ENCODE measurements around the gene PRCD.
"Not testable (repeated sequence)": the region's sequence is repeated elsewhere in the genome, so short reads cannot be mapped to it uniquely, and the experiment has no call there.

Gene PRCD

GRCh38 chr17:76553178-76553908 is 13.5 kb downstream of the PRCD start:
- H3K4me1 ChIP-seq (ENCODE audit: insufficient read depth, low read length): peaks cover 8% of the 10 kb centered on the region
- no peak overlapping the region for H3K4me3 ChIP-seq (ENCODE audit: low read length)
- H2AFZ ChIP-seq (ENCODE audit: low read depth, low read length): no peak overlapping the region
- H3K27me3 ChIP-seq (ENCODE audit: insufficient read depth, low read length): no peaks in the 10 kb centered on the region
- H3K36me3 ChIP-seq (ENCODE audit: insufficient read depth, low read length): no peaks in the 10 kb centered on the region
- H3K9me3 ChIP-seq (ENCODE audit: low read length): no peaks in the 10 kb centered on the region

GRCh38 chr17:76554131-76554530 is 14.3 kb downstream of the PRCD start:
- no peaks in the 10 kb centered on the region for H3K9me3 ChIP-seq (ENCODE audit: low read length)
- H3K36me3 ChIP-seq (ENCODE audit: insufficient read depth, low read length): no peaks in the 10 kb centered on the region
- H3K27me3 ChIP-seq (ENCODE audit: insufficient read depth, low read length): no peaks in the 10 kb centered on the region
- peaks cover 13% of the 10 kb centered on the region for H3K4me1 ChIP-seq (ENCODE audit: insufficient read depth, low read length)
- H3K4me3 ChIP-seq (ENCODE audit: low read length): no peak overlapping the region
- no peak overlapping the region for H2AFZ ChIP-seq (ENCODE audit: low read depth, low read length)

- Histone ChIP-seq H3K9me3 (ENCODE audit: low read length) (no peaks in the 10 kb centered on the region), H3K36me3 (ENCODE audit: insufficient read depth, low read length) (peaks cover 11% of the 10 kb centered on the region), H2AFZ (ENCODE audit: low read depth, low read length) (peak overlapping the region; percentile 97), H3K4me3 (ENCODE audit: low read length) (peak overlapping the region; percentile 70), H3K4me1 (ENCODE audit: insufficient read depth, low read length) (peaks cover 22% of the 10 kb centered on the region), H3K27me3 (ENCODE audit: insufficient read depth, low read length) (no peaks in the 10 kb centered on the region)
Observed at GRCh38 chr17:76556765-76557367, 17.0 kb downstream of the PRCD start.

GRCh38 chr17:76557368-76558197 is 17.7 kb downstream of the PRCD start:
- peaks cover 22% of the 10 kb centered on the region for H3K4me1 ChIP-seq (ENCODE audit: insufficient read depth, low read length)
- H3K4me3 ChIP-seq (ENCODE audit: low read length): peak overlapping the region; percentile 70
- H3K9me3 ChIP-seq (ENCODE audit: low read length): no peaks in the 10 kb centered on the region
- peaks cover 16% of the 10 kb centered on the region for H3K36me3 ChIP-seq (ENCODE audit: insufficient read depth, low read length)
- H2AFZ ChIP-seq (ENCODE audit: low read depth, low read length): peak overlapping the region; percentile 97
- H3K27me3 ChIP-seq (ENCODE audit: insufficient read depth, low read length): no peaks in the 10 kb centered on the region

- H2AFZ ChIP-seq (ENCODE audit: low read depth, low read length): no peak overlapping the region
Observed at GRCh38 chr17:76558198-76559095, 18.6 kb downstream of the PRCD start.

GRCh38 chr17:76559460-76559859 is 19.6 kb downstream of the PRCD start:
- H3K4me3 ChIP-seq (ENCODE audit: low read length): not testable (repeated sequence)

More at GRCh38 chr17:76558198-76559095, 18.6 kb downstream of the PRCD start:
- Histone ChIP-seq H3K9me3 (ENCODE audit: low read length) (no peaks in the 10 kb centered on the region), H3K4me1 (ENCODE audit: insufficient read depth, low read length) (peaks cover 22% of the 10 kb centered on the region), H3K27me3 (ENCODE audit: insufficient read depth, low read length) (no peaks in the 10 kb centered on the region), H3K4me3 (ENCODE audit: low read length) (peak overlapping the region; percentile 70), H3K36me3 (ENCODE audit: insufficient read depth, low read length) (peaks cover 19% of the 10 kb centered on the region)

GRCh38 chr17:76560036-76560876 is 20.4 kb downstream of the PRCD start:
- Histone ChIP-seq H3K36me3 (ENCODE audit: insufficient read depth, low read length) (peaks cover 29% of the 10 kb centered on the region), H3K4me1 (ENCODE audit: insufficient read depth, low read length) (peaks cover 22% of the 10 kb centered on the region), H3K4me3 (ENCODE audit: low read length) (no peak overlapping the region), H2AFZ (ENCODE audit: low read depth, low read length) (no peak overlapping the region), H3K27me3 (ENCODE audit: insufficient read depth, low read length) (no peaks in the 10 kb centered on the region), H3K9me3 (ENCODE audit: low read length) (no peaks in the 10 kb centered on the region)

More at GRCh38 chr17:76559460-76559859, 19.6 kb downstream of the PRCD start:
- H3K9me3 ChIP-seq (ENCODE audit: low read length); H3K27me3 ChIP-seq (ENCODE audit: insufficient read depth, low read length); H2AFZ ChIP-seq (ENCODE audit: low read depth, low read length): not testable (repeated sequence)
- peaks cover 22% of the 10 kb centered on the region for H3K4me1 ChIP-seq (ENCODE audit: insufficient read depth, low read length)
- peaks cover 21% of the 10 kb centered on the region for H3K36me3 ChIP-seq (ENCODE audit: insufficient read depth, low read length)

GRCh38 chr17:76560877-76561221 is 21.0 kb downstream of the PRCD start:
- no peak overlapping the region for H2AFZ ChIP-seq (ENCODE audit: low read depth, low read length)
- no peaks in the 10 kb centered on the region for H3K9me3 ChIP-seq (ENCODE audit: low read length)
- no peak overlapping the region for H3K4me3 ChIP-seq (ENCODE audit: low read length)
- H3K36me3 ChIP-seq (ENCODE audit: insufficient read depth, low read length): peaks cover 34% of the 10 kb centered on the region
- H3K4me1 ChIP-seq (ENCODE audit: insufficient read depth, low read length): peaks cover 22% of the 10 kb centered on the region
- no peaks in the 10 kb centered on the region for H3K27me3 ChIP-seq (ENCODE audit: insufficient read depth, low read length)

- H3K36me3 ChIP-seq (ENCODE audit: insufficient read depth, low read length): peaks cover 39% of the 10 kb centered on the region
- H3K9me3 ChIP-seq (ENCODE audit: low read length): no peaks in the 10 kb centered on the region
- H3K4me3 ChIP-seq (ENCODE audit: low read length): no peak overlapping the region
- peaks cover 22% of the 10 kb centered on the region for H3K4me1 ChIP-seq (ENCODE audit: insufficient read depth, low read length)
- H2AFZ ChIP-seq (ENCODE audit: low read depth, low read length): no peak overlapping the region
- H3K27me3 ChIP-seq (ENCODE audit: insufficient read depth, low read length): no peaks in the 10 kb centered on the region
Observed at GRCh38 chr17:76561332-76561731, 21.5 kb downstream of the PRCD start.

- no peaks in the 10 kb centered on the region for H3K27me3 ChIP-seq (ENCODE audit: insufficient read depth, low read length)
- H3K36me3 ChIP-seq (ENCODE audit: insufficient read depth, low read length): peaks cover 40% of the 10 kb centered on the region
- no peak overlapping the region for H3K4me3 ChIP-seq (ENCODE audit: low read length)
- no peaks in the 10 kb centered on the region for H3K9me3 ChIP-seq (ENCODE audit: low read length)
- H2AFZ ChIP-seq (ENCODE audit: low read depth, low read length): no peak overlapping the region
- peaks cover 22% of the 10 kb centered on the region for H3K4me1 ChIP-seq (ENCODE audit: insufficient read depth, low read length)
Observed at GRCh38 chr17:76561799-76562268, 22.0 kb downstream of the PRCD start.

- Histone ChIP-seq H3K9me3 (ENCODE audit: low read length) (no peaks in the 10 kb centered on the region), H3K27me3 (ENCODE audit: insufficient read depth, low read length) (no peaks in the 10 kb centered on the region), H3K4me3 (ENCODE audit: low read length) (no peak overlapping the region), H3K4me1 (ENCODE audit: insufficient read depth, low read length) (peaks cover 17% of the 10 kb centered on the region), H3K36me3 (ENCODE audit: insufficient read depth, low read length) (peaks cover 40% of the 10 kb centered on the region), H2AFZ (ENCODE audit: low read depth, low read length) (no peak overlapping the region)
Observed at GRCh38 chr17:76562734-76563148, 22.9 kb downstream of the PRCD start.

- not testable (repeated sequence) for H3K27me3 ChIP-seq (ENCODE audit: insufficient read depth, low read length); H3K4me3 ChIP-seq (ENCODE audit: low read length); H2AFZ ChIP-seq (ENCODE audit: low read depth, low read length); H3K9me3 ChIP-seq (ENCODE audit: low read length)
- peaks cover 40% of the 10 kb centered on the region for H3K36me3 ChIP-seq (ENCODE audit: insufficient read depth, low read length)
- peaks cover 17% of the 10 kb centered on the region for H3K4me1 ChIP-seq (ENCODE audit: insufficient read depth, low read length)
Observed at GRCh38 chr17:76563359-76563758, 23.5 kb downstream of the PRCD start.
